Midbrain (tissue), 1 donor: Measurements from ENCODE around the gene COX7B2.

ENCODE experiments used
- DNase-seq: peaks from one replicate; lab custom pipeline; 2025; lab: John Stamatoyannopoulos, UW

Gene COX7B2

GRCh38 chr4:46909078-46909477, at the start of gene COX7B2:
Gene COX7B2, minus strand, starts transcription at chr4:46909245. Its CDS starts 174,053 bp downstream, at chr4:46735192.
- DNase-seq: no peak

DNA sequence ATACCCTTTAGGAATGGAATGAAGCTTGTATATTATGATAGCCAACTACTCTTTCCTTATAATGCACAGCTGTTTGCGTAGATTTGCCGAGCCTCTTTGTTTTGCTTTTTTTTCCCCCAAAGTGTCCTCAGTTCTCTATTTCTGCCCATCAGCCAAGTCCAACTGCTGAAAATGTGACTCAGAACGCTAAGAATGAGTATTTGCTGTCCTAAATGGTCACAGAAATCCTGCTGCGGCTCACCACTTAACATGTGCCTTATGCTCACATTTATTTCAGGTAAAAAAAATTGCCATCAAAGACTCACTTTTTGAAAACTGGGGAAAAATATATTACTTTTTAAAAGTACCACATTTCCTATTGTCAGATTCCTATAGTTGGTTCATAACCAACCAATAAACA, 47.4 kb upstream of the COX7B2 start:
- DNase-seq: no peak

GRCh38 chr4:46955601-46956000, 46.6 kb upstream of the COX7B2 start:
- no peak for DNase-seq

DNA sequence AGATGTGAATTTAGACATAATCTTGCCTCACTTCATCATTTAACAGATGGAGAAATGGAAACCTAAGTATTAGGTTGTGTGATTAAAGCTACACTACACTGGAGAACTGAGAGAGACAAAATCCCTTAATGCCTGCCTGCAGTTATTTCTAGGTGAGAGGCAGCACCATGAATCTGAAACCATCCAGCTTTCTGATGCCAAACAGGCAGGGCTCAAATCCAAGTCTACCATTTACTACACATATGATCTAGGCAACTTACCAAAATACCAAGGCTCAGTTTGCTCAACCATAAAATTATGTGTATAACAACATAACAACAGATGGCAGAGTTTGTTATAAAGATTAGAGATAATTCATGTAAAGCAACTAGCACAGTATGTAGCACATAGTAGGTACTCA, 45.6 kb upstream of the COX7B2 start:
- no peak for DNase-seq

GRCh38 chr4:46953564-46953963, 44.5 kb upstream of the COX7B2 start:
- DNase-seq: no peak

GRCh38 chr4:46952451-46952850, 43.4 kb upstream of the COX7B2 start:
- DNase-seq: no peak

- DNase-seq: no peak
Observed at GRCh38 chr4:46950826-46951225, 41.8 kb upstream of the COX7B2 start.

DNA sequence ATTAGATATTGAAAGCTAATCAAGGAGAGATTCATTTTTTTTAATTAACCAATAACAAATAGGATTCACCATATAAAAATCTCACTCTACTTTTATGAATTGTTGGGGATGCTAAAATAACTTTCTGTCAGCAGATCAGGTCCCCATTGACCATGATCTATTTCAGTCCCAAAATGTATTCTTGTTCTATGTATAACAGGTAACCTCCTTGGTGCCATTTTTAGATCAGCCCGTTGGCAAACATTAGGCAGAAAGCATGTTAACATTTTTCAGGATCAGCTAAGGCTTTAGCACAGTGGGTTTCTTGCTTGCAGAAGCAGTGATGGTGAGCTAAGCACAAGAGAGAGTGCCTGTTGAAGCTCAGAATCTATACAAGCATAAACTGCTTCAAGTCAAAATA, 40.8 kb upstream of the COX7B2 start:
- no peak for DNase-seq

DNA sequence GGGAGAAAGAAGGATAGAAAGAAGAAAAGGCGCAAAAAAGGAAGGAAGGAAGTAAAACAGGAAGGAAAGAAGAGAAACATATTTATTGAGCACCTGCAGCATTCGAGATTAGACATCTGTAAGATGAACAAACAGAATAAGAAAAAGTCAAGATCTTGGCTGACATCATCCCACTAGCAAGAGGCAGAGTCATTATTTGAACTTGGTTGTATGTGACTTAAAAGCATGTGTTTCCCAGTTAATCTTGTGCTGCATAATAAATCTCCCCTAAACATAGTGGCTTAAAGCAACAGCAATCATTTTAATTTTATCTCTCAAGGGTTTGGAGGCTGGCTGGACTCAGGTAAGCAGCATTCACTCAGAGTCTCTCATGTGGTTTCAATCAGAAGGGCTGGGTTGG, 38.5 kb upstream of the COX7B2 start:
- DNase-seq: no peak

DNA sequence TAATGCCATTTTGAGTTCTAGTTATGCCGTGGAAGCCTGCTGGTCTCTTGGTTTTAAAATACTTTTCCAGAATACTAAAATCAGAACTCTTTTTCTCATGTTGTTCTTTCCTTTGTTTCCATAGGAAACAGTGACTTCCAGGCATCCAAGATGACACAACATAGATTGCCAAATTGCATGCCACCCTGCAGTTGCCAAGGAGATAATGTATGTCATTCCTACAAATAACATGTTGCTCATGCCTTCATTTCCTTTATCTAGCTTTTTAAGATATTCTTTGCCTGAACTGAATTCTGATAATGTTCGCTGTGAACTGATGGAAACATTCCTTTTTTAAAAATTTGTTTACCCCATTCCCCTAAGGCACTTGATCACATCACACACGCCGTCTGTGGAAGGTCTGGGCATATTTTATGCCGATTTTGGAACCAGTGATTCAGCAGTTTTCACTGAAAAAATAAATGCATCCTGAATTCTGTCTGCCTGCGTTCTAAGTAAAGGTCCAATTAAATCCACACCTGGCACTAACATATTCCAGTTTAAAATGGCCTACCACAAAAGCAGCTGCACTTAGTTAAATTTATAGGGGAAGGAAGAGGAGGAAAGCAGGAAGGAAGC, 38.0 kb upstream of the COX7B2 start:
- DNase-seq: no peak

DNA sequence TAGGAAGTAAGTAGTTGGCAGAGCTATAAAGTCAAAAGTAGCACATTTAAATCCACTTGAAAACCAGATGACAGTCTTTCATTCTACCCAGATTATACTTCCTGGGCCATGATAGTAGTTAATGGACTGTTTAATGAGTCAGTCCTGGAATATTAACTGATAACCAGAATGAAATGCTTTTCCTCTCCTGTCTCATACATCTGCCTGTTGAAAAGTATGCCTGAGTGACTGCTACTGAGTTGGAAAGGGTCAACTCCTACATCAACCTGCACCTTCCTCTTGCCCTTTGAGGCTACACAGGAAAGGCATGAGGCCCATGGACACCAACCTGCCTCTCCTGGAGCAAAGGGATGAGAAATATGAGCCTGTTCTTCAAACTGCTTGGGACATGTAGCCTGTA, 36.0 kb upstream of the COX7B2 start:
- DNase-seq: no peak

- DNase-seq: no peak
Observed at GRCh38 chr4:46944345-46944744, 35.3 kb upstream of the COX7B2 start.

DNA sequence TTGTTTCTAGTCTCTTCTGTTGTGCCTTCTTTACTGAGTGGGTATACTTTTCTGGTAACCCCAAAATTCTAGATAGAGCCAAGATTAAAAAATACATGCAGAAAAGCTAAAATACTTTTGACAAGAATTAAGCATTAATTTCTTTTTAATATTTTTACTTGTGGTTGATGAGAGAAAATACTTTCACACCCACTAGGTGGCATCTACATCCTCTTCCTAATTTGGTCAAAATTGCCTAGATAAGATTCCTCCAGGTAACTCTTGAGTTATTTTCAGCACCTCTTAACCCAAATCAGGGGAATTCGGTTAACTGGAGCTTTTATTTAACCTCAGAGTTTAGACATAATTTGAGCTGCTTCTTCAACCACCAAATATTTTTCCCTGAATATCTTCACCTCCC, 28.4 kb upstream of the COX7B2 start:
- no peak for DNase-seq

DNA sequence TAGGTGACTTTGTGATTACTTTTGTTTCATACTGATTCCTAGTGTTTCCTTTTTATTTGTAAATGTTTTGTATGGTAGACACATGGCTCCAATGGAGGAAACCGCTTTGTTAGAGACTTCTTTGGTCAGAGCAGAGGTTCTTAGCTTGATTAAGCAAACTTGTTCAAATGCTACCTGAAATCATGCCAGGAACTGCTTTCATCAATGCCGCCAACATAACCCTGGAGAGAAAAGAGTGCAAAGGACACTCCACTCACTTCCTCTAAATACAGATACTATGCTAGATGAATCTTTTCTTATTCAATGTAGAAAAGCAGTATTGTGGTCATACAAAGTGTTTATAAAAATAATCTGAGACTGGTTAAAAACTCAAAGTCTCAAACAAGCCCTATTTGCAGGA, 25.7 kb upstream of the COX7B2 start:
- DNase-seq: no peak

GRCh38 chr4:46933686-46934085, 24.6 kb upstream of the COX7B2 start:
- no peak for DNase-seq

DNA sequence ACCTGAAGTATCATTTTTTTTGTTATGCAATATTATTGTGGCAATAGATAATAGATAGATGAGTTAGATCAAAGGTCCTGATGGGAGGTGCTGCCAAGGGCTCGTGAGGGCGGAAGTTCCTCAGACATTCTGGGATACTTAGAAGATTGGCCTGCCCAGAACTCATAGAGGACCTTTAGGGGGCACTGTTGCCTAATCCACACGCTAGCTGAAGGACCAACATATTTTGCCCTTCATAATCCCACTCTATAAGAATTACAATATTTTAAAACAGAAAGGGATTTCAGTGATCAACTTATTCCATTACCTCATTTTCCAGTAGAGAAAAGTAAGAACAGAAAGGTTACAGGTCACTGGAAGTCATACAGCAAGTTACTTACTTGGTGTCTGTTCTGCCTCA, 22.9 kb upstream of the COX7B2 start:
- peak; percentile 50 for DNase-seq

DNA sequence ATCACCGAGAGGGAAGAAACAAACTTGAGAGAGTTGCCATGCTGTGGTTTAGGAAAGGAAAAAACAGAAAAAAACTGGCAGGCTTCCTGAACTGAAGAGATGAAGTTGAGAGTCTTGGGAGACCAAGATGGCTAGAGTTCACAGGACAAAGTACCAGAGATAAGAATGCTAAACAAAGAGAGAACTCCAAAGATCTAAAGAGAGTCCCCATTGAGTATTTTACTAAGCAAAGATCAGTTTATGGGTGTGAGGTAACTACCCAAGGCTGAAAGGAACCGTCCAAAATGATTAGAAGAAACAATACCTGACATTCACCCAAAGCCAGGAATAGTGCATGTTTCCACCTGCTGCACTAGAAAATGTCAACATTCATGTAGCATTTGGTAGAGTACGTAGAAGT, 21.8 kb upstream of the COX7B2 start:
- DNase-seq: no peak

DNA sequence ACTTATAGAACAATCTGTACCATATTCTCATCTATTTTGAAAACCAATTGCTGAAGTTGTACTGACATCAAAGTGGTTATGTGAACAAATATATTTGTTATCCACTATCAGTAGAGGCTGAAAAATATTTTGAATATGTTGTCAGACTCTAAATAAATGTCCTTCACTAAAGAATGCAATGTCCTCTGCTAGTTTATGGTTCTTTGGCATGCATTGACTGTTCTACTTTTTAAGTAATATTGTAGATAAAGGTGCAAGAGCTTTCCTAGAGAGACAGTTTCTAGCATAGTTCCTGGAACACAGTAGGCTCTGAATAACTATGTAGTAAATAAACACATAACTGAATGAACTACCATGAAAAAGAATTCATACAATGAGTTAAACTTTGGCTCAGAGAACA, 18.2 kb upstream of the COX7B2 start:
- DNase-seq: no peak

DNA sequence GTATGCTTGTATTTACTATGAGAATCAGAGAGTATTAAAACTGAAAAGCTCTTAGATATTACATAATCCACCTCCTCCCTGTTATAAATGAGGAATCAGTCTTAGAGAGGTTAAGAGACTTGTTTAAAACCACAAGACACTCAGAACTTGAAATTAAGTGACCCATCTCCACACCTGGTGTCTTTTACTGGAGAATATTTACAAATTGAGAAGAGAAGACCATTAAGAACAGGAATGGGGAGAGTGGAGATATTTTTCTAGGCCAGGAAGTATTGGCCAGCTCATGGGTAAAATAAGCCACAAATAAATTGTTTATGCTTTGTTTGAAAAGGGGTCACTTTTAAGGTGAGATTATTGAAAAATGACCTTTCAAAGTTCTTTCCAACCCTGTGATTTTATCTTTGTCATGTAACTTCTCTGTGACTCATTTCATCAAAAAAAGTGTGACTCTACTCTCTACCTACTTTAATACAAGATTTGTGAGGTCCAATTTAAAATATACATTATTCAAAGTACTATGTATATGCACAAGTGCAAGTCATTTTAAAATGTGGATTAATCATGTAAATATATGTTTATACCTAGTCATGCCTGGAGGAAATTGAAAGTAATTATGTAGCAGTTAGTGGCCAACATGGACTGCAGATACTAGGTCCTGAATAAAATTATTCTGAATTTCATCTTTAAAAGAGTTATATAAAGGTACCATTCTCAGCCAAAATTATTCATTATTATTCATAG, 15.9 kb upstream of the COX7B2 start:
- no peak for DNase-seq

DNA sequence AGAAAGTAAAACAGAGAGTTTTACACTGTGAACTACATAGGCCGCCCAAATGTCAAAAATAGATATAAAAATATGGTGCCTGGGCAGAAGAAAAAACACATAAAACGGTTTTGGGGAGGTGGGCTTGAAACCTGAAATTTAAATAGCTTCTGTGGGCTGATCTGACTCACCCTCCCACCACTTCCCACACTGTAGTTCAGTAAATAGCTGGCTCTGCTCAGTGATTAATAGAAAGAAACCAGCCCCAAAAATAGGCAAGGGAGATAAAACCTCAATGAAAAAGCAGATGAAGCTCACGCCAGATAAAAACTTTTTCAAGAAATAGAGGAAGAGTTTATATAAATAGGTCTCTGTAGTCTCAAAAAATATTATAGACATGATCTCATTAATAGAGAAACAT, 13.2 kb upstream of the COX7B2 start:
- DNase-seq: no peak

DNA sequence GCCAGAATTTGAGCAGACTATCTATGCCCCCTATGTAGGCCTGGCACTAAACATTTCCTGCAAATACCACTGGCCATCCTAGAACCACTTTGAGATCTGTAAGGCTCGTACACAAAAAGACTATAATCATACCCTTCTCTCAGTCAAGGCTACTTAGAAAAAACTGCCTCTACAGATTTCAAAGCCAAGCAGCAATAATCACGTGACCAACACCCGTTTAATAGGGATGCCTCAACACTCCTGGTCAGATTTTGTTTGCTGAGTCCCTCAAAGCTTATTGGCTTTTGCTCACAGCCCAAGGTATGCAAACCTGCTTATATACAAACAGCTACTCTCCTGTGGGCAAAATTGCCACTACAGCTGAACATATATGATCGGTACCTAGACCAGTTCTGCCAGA, 897 bp downstream of the COX7B2 start:
- no peak for DNase-seq

GRCh38 chr4:46900082-46900481, 9.0 kb downstream of the COX7B2 start:
- no peak for DNase-seq

GRCh38 chr4:46894826-46895225, 14.2 kb downstream of the COX7B2 start:
- no peak for DNase-seq

DNA sequence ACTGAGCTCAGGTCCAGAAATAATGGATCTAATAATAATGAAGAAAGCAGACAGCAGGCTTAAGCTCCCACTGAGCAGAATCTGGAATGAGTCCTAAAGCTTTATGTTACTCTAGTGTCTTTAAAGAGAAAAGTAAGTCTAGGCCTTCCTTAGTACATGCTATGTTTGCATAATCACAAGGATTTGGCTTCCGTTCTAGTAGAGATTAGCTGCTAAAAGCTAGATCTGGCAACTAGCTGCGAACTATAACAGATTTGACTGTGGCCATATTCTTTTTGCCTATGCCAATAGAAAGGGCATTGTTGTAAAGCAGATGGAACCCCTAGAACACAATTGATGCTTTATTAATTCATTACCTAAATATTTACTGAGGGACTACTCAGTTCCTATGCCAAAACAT, 19.0 kb downstream of the COX7B2 start:
- DNase-seq: no peak
